Dermis microvascular lymphatic vessel endothelial cell (primary cell): ENCODE results near the gene TMEM14A. TPM values are rescaled to one million over a fixed set of nuclear protein-coding genes. Genes with fewer than 3 reads are reported as not detected.

ENCODE experiments used
- DNase-seq, 2 donors: peaks; one replicate each; pipeline versions ENCODE4 v3.0.0 to v3.0.0-alpha.2; 2010; ENCODE audit warnings: low read depth in 2 of 2
- total RNA-seq: library from RNA; depleted of rRNA; stranded (reverse); fragments of >200 nt; gene quantifications from 2 replicates; pipeline ENCODE4 v1.2.1, GENCODE V29; 2014

Gene TMEM14A
- total RNA-seq, 1 donor from 2014 or later: 12.3 TPM

GRCh38 chr6:52734072-52734471 lies 63.2 kb downstream of the TMEM14A start:
- no peak for DNase-seq

GRCh38 chr6:52735071-52735470 lies 64.2 kb downstream of the TMEM14A start:
- no peak for DNase-seq

- DNase-seq: no peak
These were observed 65.2 kb downstream of the TMEM14A start for GRCh38 chr6:52736145-52736544.

Other genes starting within 250 kb of the TMEM14A start
- gene TRAM2, start 94.1 kb upstream of the TMEM14A start, total RNA-seq: 12.6 and 13.5 TPM in 2 replicates
- not detected in 2 replicates for gene GSTA2, start 92.4 kb downstream of the TMEM14A start, total RNA-seq
- gene GSTA1, start 132.7 kb downstream of the TMEM14A start, total RNA-seq: not detected in 2 replicates
- gene GSTA5, start 169.7 kb downstream of the TMEM14A start, total RNA-seq: not detected in 2 replicates
- not detected in 2 replicates for gene GSTA3, start 238.6 kb downstream of the TMEM14A start, total RNA-seq